Fibroblast of lung (primary cell): ENCODE data around the gene COG4.

ENCODE experiments used
- CTCF ChIP-seq, 2 donors: IDR thresholded peaks in 1 of 2; conservative IDR thresholded peaks in 1 of 2; 1 replicate in 1 of 2; 2 replicates in 1 of 2; pipeline ENCODE4 v1.5.1; 2011 to 2012; ENCODE audit warnings: low read length in 2 of 2, control low read depth in 1 of 2, inconsistent platforms in 1 of 2, low read depth in 1 of 2, mild to moderate bottlenecking in 1 of 2
- EZH2 ChIP-seq: IDR thresholded peaks from 2 replicates; pipeline ENCODE4 v1.5.1; 2012; ENCODE audit warnings: low read length, control low read depth, mild to moderate bottlenecking; ENCODE audit errors: missing control alignments

GRCh38 chr16:70526403-70526802, 3.0 kb upstream of the COG4 start:
- TF ChIP-seq CTCF (conservative IDR thresholded peaks at IDR 0.05 in 1 of 2, IDR thresholded peaks at IDR 0.05 in 1 of 2; ENCODE audit: low read depth in 1 of 2, low read length in 2 of 2): no peak
- TF ChIP-seq EZH2: no peak
